Endodermal cell (in vitro differentiated cells): ENCODE results near the gene COL28A1. TPM values are rescaled to one million over a fixed set of nuclear protein-coding genes. Genes with fewer than 3 reads are reported as not detected.

Source experiments
- DNase-seq: peaks from one replicate; pipeline ENCODE4 v3.0.0-alpha.2; 2017
- H3K27ac ChIP-seq: 2 replicates; pipeline ENCODE4 v1.5.1; 2013; ENCODE audit warnings: mild to moderate bottlenecking, low read depth, low read length, moderate library complexity
- H3K27me3 ChIP-seq: 2 replicates; pipeline ENCODE4 v1.6.1; 2013; ENCODE audit warnings: mild to moderate bottlenecking, low read length, moderate library complexity; ENCODE audit not compliant: insufficient read depth, control insufficient read depth, poor library complexity, severe bottlenecking
- H3K36me3 ChIP-seq: 2 replicates; pipeline ENCODE4 v1.7.0; 2013; ENCODE audit warnings: mild to moderate bottlenecking, low read length, moderate library complexity; ENCODE audit not compliant: control insufficient read depth, insufficient read depth
- H3K4me1 ChIP-seq: one replicate; pipeline ENCODE4 v1.7.0; 2013; ENCODE audit warnings: low read length; ENCODE audit not compliant: control insufficient read depth, insufficient read depth
- H3K4me3 ChIP-seq: 2 replicates; pipeline ENCODE4 v1.5.1; 2013; ENCODE audit warnings: mild to moderate bottlenecking, low read length, moderate library complexity
- H3K9ac ChIP-seq: 2 replicates; pipeline ENCODE4 v1.6.1; 2013; ENCODE audit warnings: mild to moderate bottlenecking, low read length, moderate library complexity; ENCODE audit not compliant: poor library complexity, severe bottlenecking; ENCODE audit errors: extremely low read depth
- H3K9me3 ChIP-seq: 2 replicates; pipeline ENCODE4 v1.6.1; 2013; ENCODE audit warnings: mild to moderate bottlenecking, low read length, moderate library complexity; ENCODE audit not compliant: control insufficient read depth
- H3K27ac Mint-ChIP-seq: 2 replicates; pipeline ENCODE4 v1.8.0; 2020; ENCODE audit warnings: mixed read lengths
- H3K27me3 Mint-ChIP-seq: 2 replicates; pipeline ENCODE4 v1.8.0; 2021; ENCODE audit warnings: mild to moderate bottlenecking, mixed read lengths; ENCODE audit not compliant: insufficient read depth
- H3K36me3 Mint-ChIP-seq: 2 replicates; pipeline ENCODE4 v1.8.0; 2020; ENCODE audit warnings: low read depth, mixed read lengths
- H3K4me1 Mint-ChIP-seq: 2 replicates; pipeline ENCODE4 v1.8.0; 2020; ENCODE audit warnings: mixed read lengths
- H3K4me3 Mint-ChIP-seq: 2 replicates; pipeline ENCODE4 v1.8.0; 2020; ENCODE audit warnings: mild to moderate bottlenecking, moderate library complexity, mixed read lengths
- H3K9me3 Mint-ChIP-seq: 2 replicates; pipeline ENCODE4 v1.8.0; 2020; ENCODE audit warnings: mild to moderate bottlenecking, mixed read lengths
- CTCF ChIP-seq: fragments of 200-600 bp; sonication (generic); conservative IDR thresholded peaks from 2 replicates; pipeline ENCODE4 v1.5.0; 2021; ENCODE audit warnings: antibody characterized with exemption, mild to moderate bottlenecking
- WGBS, 2 experiments: methylation state at CpG; one replicate each; pipeline versions ENCODE4 v1.1.5 to v1.1.7; 2013; ENCODE audit warnings: missing lambda C conversion rate in 2 of 2, mixed read lengths in 1 of 2; ENCODE audit not compliant: insufficient coverage in 1 of 2, insufficient read length in 1 of 2; 5-methylcytosine and 5-hydroxymethylcytosine counted together
- total RNA-seq, 2 donors: library from RNA; stranded (reverse); fragmentation: NEBNext Ultra II Directional in 1 of 2; extraction: Animal tissue kit (Norgen Biotek cat#: 25700) in 1 of 2; gene quantifications; 2 replicates in 1 of 2; 3 replicates in 1 of 2; pipeline ENCODE4 v1.2.1, GENCODE V29; 2021

Gene COL28A1
- total RNA-seq, 2 donors from 2014 or later = 0.44 to 1.2 TPM

DNA sequence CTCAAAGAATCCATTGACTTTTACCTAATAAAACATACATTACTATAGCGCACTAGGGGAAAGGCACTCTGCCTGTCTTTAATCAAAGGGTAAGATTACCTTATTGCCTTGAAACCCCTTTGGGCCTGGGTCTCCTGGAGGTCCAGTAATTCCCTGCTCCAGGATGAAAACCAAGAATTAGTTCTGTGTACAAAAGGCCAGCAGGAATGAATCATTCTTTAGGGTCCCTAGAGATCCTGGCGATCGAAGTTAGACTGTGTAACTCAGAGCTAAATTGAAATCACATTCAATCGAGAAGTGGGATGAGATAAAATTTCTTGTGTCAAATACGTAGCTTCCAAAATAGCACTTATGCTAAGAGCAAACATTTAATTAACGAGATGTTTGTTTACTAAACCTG lies 29.8 kb downstream of the COL28A1 start:
- DNase-seq = no peak
- Histone ChIP-seq H3K9ac (no peak overlapping the region), H3K4me1 (no peaks in the 10 kb centered on the region), H3K27me3 (no peaks in the 10 kb centered on the region), H3K9me3 (no peaks in the 10 kb centered on the region), H3K4me3 (no peak overlapping the region), H3K36me3 (no peaks in the 10 kb centered on the region), H3K27ac (no peak overlapping the region)
- Mint-ChIP-seq H3K27me3 (no peaks in the 10 kb centered on the region), H3K4me1 (peaks cover 6% of the 10 kb centered on the region), H3K4me3 (no peak overlapping the region), H3K9me3 (no peaks in the 10 kb centered on the region), H3K36me3 (no peaks in the 10 kb centered on the region), H3K27ac (no peak overlapping the region)
- no peak for TF ChIP-seq CTCF
- WGBS, 2 experiments = 88 to 90% methylated on average over 5 to 6 of the region's 6 CpGs

- no peak for DNase-seq
- TF ChIP-seq CTCF = no peak
- Histone ChIP-seq H3K9ac (no peak overlapping the region), H3K4me1 (no peaks in the 10 kb centered on the region), H3K9me3 (no peaks in the 10 kb centered on the region), H3K36me3 (no peaks in the 10 kb centered on the region), H3K4me3 (no peak overlapping the region), H3K27ac (no peak overlapping the region), H3K27me3 (no peaks in the 10 kb centered on the region)
- no peak overlapping the region for H3K27ac Mint-ChIP-seq
- no peak overlapping the region for H3K4me3 Mint-ChIP-seq
- H3K36me3 Mint-ChIP-seq = no peaks in the 10 kb centered on the region
- 90 to 100% methylated on average over 2 to 3 of the region's 3 CpGs for WGBS, 2 experiments
- H3K27me3 Mint-ChIP-seq = no peaks in the 10 kb centered on the region
- peaks cover 6% of the 10 kb centered on the region for H3K4me1 Mint-ChIP-seq
- no peaks in the 10 kb centered on the region for H3K9me3 Mint-ChIP-seq
Measured at GRCh38 chr7:7504910-7505704, 30.6 kb downstream of the COL28A1 start.

GRCh38 chr7:7499892-7500291 lies 35.8 kb downstream of the COL28A1 start:
- Mint-ChIP-seq H3K27ac (no peak overlapping the region), H3K4me3 (no peak overlapping the region)

More at GRCh38 chr7:7499892-7500291, 35.8 kb downstream of the COL28A1 start:
- WGBS, 2 experiments = 92 to 100% methylated on average over 1 to 2 of the region's 2 CpGs
- Mint-ChIP-seq H3K36me3 (no peaks in the 10 kb centered on the region), H3K4me1 (peaks cover 4% of the 10 kb centered on the region), H3K9me3 (no peaks in the 10 kb centered on the region), H3K27me3 (no peaks in the 10 kb centered on the region)
- Histone ChIP-seq H3K4me1 (no peaks in the 10 kb centered on the region), H3K9me3 (no peaks in the 10 kb centered on the region), H3K27me3 (no peaks in the 10 kb centered on the region), H3K36me3 (no peaks in the 10 kb centered on the region), H3K4me3 (no peak overlapping the region), H3K9ac (no peak overlapping the region), H3K27ac (no peak overlapping the region)
- TF ChIP-seq CTCF = no peak
- no peak for DNase-seq
